ENCODE data around the gene AGR3. TPM values are rescaled to one million over a fixed set of nuclear protein-coding genes. Genes with fewer than 3 reads are reported as not detected.

AGR3 gene
- total RNA-seq, 4 donors from 2014 or later: not detected

DNA sequence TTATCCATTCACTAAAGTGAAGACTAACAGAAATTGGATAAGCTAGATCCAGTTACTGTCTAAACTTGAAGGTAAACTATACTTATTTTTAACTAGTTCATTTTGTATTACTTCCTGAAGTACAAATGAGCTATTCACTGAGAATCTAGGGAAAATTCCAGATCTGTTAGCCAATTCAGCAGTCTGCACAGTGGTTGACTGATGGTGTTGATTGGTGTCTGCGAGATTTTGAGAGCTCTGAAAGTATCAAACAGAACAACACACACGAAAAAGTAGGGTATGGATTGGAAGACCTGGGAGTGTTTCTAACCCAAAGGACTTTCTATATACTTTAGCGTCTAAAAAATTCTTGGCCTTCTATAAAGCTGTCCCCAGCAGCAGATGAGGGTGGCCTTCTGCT, 43.4 kb downstream of the AGR3 start:
- ATAC-seq (ENCODE audit: low FRiP score) (no peak), DNase-seq (ENCODE audit: low spot score) (no peak)
- TF ChIP-seq, protein P1, sequence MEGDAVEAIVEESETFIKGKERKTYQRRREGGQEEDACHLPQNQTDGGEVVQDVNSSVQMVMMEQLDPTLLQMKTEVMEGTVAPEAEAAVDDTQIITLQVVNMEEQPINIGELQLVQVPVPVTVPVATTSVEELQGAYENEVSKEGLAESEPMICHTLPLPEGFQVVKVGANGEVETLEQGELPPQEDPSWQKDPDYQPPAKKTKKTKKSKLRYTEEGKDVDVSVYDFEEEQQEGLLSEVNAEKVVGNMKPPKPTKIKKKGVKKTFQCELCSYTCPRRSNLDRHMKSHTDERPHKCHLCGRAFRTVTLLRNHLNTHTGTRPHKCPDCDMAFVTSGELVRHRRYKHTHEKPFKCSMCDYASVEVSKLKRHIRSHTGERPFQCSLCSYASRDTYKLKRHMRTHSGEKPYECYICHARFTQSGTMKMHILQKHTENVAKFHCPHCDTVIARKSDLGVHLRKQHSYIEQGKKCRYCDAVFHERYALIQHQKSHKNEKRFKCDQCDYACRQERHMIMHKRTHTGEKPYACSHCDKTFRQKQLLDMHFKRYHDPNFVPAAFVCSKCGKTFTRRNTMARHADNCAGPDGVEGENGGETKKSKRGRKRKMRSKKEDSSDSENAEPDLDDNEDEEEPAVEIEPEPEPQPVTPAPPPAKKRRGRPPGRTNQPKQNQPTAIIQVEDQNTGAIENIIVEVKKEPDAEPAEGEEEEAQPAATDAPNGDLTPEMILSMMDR (IDR thresholded peaks at IDR 0.05): no peak

DNA sequence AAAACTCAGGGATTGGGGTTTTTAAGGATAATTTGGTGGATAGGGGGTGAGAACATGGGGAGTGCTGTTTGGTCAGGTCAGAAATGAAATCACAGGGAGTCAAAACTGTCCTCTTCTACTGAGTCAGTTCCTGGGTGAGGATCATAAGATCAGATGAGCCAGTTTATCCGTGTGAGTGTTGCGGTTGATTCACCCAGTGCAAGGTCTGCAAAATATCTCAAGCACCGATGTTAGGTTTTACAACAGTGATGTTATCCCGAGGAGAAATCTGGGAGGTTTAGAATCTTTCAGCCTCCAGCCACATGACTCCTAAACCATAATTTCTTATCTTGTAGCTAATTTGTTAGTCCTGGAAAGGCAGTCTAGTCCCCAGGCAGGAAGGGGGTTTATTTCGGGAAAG, 45.3 kb downstream of the AGR3 start:
- no peak for ATAC-seq (ENCODE audit: low FRiP score)

DNA sequence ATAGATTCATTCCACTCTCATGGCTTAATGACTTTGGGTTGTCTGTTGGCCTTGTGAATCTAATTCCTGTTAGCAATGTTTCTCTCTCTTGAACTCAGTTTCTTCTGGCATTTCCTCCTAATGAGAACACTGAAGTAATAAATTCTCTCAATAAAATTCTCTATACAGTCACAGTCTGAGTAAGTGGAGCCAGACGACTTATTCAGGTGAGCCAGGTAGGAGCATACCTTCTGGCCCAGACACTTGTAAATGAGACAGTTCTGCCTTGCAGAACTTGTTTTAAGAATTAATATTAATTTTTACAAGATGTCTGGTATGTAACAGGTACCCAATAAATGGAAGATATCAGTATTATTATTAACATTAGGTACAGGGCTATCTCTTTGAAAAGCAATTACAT, 48.4 kb downstream of the AGR3 start:
- ATAC-seq (ENCODE audit: low FRiP score) (no peak), DNase-seq (ENCODE audit: low spot score) (no peak)
- TF ChIP-seq, protein P1 (IDR thresholded peaks at IDR 0.05): no peak

More for the DNA sequence above, 45.3 kb downstream of the AGR3 start:
- DNase-seq (ENCODE audit: low spot score): no peak
- TF ChIP-seq, protein P1 (IDR thresholded peaks at IDR 0.05): no peak

DNA sequence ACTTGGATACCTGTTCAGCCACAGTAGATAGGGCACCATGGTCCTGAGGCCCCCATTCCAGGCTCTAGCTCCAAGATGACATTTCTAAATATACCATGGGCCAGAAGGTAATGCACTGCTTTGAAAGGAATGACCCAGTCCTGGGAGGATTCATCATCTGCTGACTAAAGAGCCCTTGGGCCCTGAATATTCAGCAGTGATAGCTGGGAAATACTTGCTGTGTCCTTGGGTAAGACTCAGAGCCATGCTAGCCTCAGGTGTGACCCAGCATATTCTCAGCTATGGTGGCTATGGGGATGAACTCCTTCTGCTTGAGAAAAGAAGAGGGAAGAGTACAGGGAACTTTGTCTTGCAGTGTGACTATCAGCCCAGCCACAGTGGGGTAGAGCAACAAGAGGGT, 55.7 kb downstream of the AGR3 start:
- TF ChIP-seq, protein P1 (IDR thresholded peaks at IDR 0.05): no peak
- DNase-seq (ENCODE audit: low spot score) (no peak), ATAC-seq (ENCODE audit: low FRiP score) (no peak)

DNA sequence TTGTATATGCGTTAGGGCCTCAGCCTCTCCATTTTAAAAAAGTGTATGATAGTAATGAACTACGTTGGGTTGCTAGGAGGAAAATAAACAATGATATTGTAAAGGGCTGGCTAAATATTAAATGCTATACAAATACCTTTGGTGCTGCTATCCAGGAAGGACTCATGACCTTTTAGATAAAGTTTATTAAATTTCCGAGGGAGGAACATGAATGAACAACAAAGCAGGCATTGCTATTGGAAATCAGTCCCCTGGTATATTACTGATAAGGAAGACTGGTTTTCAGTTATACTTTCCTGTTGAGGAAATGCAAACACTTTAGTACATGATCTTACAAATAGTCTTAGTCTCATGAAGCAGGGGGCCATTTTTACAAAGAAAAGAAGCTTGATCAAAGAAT, 59.8 kb downstream of the AGR3 start:
- ATAC-seq (ENCODE audit: low FRiP score) (no peak), DNase-seq (ENCODE audit: low spot score) (no peak)
- TF ChIP-seq, protein P1 (IDR thresholded peaks at IDR 0.05): no peak

DNA sequence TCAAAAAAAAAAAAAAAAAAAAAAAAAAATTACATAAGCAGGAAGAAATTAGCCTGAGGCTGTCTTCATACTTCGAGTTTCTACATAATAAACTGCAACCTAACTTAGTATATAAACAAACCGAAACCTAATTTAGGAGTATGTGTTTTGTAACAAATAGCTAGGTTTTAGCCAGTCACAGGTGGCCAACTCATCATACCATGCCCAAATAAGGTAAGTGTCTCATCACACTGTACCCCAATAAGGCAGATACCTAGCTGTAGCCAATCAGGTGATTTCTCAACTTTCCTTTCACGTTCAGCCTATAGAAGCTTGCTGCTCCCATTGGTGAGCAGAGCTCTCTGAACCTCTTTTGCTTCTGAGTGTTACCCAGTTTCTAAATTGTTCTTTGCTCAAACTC, 63.1 kb downstream of the AGR3 start:
- ATAC-seq (ENCODE audit: low FRiP score): no peak
- TF ChIP-seq, protein P1 (IDR thresholded peaks at IDR 0.05): no peak
- no peak for DNase-seq (ENCODE audit: low spot score)

DNA sequence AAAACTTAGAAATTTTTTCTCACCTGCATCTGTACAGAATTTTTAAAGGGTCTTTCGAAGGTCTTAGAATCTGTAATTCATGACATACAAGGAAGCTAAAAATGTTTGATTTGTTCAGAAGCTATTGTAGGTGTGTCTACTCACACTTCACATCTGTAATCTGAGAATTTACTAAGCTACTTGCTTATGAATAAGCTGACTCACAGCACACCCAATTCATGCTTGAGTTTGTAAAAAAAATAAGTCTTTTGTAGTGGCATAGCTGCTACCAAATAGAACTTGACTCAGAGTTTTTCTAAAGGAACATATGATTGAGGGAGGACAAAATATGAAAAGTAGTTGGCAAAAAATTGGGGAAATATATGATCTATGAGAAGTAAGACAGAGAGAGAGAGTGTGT, 64.2 kb downstream of the AGR3 start:
- ATAC-seq (ENCODE audit: low FRiP score): no peak
- DNase-seq (ENCODE audit: low spot score): no peak
- TF ChIP-seq, protein P1 (IDR thresholded peaks at IDR 0.05): no peak
